ENCODE data around the gene TIMM23.
"Not testable (repeated sequence)": the region's sequence is repeated elsewhere in the genome, so short reads cannot be mapped to it uniquely, and the experiment has no call there.

TIMM23 gene

DNA sequence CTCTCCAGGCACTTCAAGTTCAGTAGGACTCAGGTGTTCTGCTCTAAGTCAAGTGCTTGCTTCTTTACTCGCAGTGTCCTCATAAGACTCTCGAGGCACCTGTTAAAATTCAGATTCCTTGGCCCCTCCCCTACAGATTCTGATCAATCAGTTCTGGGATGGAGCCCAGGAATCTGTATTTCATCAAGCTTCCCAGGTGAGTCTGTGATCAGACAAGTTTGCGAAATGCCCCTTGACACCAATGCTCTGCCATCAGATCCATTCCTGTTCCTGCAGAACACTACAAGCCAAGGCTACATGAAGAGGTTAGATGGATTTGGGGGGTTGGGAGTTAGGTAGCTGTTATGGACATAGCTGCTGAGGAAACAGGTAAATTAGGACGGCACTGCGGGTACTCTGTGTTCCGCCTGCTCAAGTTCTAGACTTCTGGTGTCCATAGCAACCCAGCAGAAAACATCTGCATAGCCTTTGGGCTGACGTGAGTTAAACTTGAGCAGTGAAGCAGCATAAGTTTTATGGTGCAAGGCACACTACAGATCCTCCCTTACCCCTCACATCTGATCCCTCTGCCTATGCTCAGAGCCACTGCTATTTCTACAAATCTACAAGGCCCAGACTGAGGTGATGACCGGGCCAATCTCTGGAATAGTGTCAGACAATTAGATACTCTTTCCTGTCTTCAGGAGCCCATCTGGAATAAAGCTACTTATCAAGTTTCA, 65.0 kb downstream of the TIMM23 start:
- H3K27ac Mint-ChIP-seq: no peak overlapping the region
- peaks cover 9% of the 10 kb centered on the region for H3K4me1 Mint-ChIP-seq (ENCODE audit: low read depth)
- H3K4me3 Mint-ChIP-seq: no peak overlapping the region
- intact Hi-C loops (cut with micrococcal nuclease): no loop called here
- H3K36me3 Mint-ChIP-seq (ENCODE audit: low read depth): no peaks in the 10 kb centered on the region
- H3K27me3 Mint-ChIP-seq: peaks cover 1% of the 10 kb centered on the region
- no peaks in the 10 kb centered on the region for H3K9me3 Mint-ChIP-seq

DNA sequence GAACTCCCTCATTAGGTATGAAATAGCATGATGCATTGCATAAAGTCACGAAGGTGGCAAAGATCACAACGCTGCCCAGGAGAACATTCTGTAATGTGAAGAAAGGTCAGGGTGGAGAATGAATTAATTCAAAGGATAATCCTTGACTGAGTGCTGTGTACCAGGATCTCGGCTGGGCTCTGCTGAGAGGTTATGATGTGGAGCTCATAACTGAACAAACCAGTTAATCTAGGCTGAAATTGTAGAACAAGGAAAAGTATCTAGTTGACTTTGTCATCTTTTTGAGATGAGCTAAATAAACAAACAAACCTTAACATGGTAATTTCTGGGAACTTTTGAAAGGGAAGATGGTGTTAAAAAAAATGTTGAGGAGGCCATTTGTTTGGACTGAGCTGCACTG, 67.7 kb downstream of the TIMM23 start:
- no peak overlapping the region for H3K27ac Mint-ChIP-seq
- no peaks in the 10 kb centered on the region for H3K9me3 Mint-ChIP-seq
- intact Hi-C loops (cut with micrococcal nuclease): no loop called here
- H3K27me3 Mint-ChIP-seq: peaks cover 3% of the 10 kb centered on the region
- H3K4me3 Mint-ChIP-seq: no peak overlapping the region
- H3K4me1 Mint-ChIP-seq (ENCODE audit: low read depth): no peaks in the 10 kb centered on the region
- H3K36me3 Mint-ChIP-seq (ENCODE audit: low read depth): no peaks in the 10 kb centered on the region

DNA sequence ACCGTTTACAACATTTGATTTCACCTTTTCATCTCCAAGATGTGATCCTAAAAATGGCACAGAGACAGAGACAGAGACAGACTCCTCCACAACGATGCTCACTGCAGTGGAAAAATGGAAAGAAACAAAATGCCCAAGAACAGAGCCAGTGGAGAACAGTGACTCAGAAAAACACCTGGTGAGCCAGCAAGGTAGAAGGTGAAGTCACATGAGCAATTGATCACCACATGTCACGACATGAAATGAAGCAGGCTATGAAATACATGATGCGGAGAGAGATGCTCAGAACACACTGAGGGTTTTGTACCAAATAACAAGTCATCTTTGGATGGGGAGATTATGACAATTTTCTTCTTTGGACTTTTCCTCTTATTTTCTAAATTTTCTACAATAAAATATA, 70.2 kb downstream of the TIMM23 start:
- Mint-ChIP-seq H3K4me3 (no peak overlapping the region), H3K9me3 (no peaks in the 10 kb centered on the region), H3K27ac (no peak overlapping the region), H3K4me1 (ENCODE audit: low read depth) (no peaks in the 10 kb centered on the region), H3K36me3 (ENCODE audit: low read depth) (no peaks in the 10 kb centered on the region), H3K27me3 (peaks cover 3% of the 10 kb centered on the region)
- intact Hi-C loops (cut with micrococcal nuclease): no loop called here

DNA sequence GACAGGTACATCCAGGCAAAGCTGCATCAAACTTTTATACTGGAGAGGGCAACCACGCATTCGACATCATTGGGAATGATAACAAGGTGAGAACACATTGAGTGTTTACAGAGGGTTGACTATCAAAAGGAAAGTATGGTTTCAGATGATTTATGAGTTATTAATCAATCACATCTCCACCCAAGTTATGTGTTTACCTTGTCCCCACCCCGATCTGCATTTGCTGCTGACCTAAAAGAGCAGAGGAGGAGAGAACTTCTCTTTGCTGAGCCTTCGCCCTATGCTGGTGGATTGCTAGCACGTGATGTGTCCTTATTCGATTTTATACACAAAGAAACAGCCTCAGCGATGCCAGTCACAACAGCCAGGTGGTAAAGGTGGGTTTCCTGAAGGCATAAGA, 74.0 kb downstream of the TIMM23 start, which contains the start of gene MSMB:
Gene MSMB, minus strand, starts transcription at position 9 of the 400 bp plus-strand sequence. CDS start 32 bp downstream, outside the sequence.
- peaks cover 5% of the 10 kb centered on the region for H3K4me1 Mint-ChIP-seq (ENCODE audit: low read depth)
- no peaks in the 10 kb centered on the region for H3K36me3 Mint-ChIP-seq (ENCODE audit: low read depth)

DNA sequence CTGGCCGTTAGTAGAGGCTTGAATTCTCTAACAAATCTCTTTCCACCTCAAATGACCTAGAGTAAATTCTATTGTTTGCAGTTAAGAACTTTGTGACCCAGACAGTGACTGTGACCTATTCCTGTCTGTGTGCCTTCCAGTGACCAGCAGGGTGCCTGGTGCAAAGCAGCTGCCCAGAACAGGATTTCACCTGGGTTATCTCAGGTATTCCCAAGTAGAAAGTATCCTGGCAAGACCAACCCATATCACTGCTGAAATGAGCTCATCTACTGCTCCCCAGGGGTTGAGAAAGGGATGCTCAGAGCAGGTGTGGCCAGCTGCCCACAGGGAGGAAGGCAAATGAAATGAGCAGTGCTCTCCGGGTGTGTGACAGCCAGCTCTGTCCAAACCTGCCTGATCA, 75.9 kb downstream of the TIMM23 start:
- intact Hi-C loops (cut with micrococcal nuclease): no loop called here
- H3K4me1 Mint-ChIP-seq (ENCODE audit: low read depth): peaks cover 9% of the 10 kb centered on the region
- no peak overlapping the region for H3K4me3 Mint-ChIP-seq
- H3K9me3 Mint-ChIP-seq: no peaks in the 10 kb centered on the region
- no peaks in the 10 kb centered on the region for H3K36me3 Mint-ChIP-seq (ENCODE audit: low read depth)
- peaks cover 2% of the 10 kb centered on the region for H3K27me3 Mint-ChIP-seq
- no peak overlapping the region for H3K27ac Mint-ChIP-seq

More for the DNA sequence above, 74.0 kb downstream of the TIMM23 start, which contains the start of gene MSMB:
- Mint-ChIP-seq H3K27me3 (peaks cover 3% of the 10 kb centered on the region), H3K4me3 (no peak within 1 kb of the TSS), H3K9me3 (no peaks in the 10 kb centered on the region), H3K27ac (no peak within 1 kb of the TSS)
- intact Hi-C loops (cut with micrococcal nuclease): no loop called here

DNA sequence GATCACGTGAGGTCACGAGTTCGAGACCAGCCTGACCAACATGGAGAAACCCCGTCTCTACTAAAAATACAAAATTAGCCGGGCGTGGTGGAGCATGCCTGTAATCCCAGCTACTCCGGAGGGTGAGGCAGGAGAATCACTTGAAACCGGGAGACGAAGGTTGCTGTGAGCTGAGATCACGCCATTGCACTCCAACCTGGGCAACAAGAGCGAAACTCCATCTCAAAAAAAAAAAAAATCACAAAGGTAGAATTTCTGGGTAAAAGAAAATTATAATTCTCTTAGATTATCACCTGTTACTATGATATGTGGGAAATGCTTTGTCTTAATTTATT, 77.2 kb downstream of the TIMM23 start:
- H3K4me1 Mint-ChIP-seq (ENCODE audit: low read depth): peaks cover 14% of the 10 kb centered on the region
- H3K4me3 Mint-ChIP-seq; H3K9me3 Mint-ChIP-seq; H3K36me3 Mint-ChIP-seq (ENCODE audit: low read depth); H3K27ac Mint-ChIP-seq; intact Hi-C loops (cut with micrococcal nuclease); H3K27me3 Mint-ChIP-seq: not testable (repeated sequence)

DNA sequence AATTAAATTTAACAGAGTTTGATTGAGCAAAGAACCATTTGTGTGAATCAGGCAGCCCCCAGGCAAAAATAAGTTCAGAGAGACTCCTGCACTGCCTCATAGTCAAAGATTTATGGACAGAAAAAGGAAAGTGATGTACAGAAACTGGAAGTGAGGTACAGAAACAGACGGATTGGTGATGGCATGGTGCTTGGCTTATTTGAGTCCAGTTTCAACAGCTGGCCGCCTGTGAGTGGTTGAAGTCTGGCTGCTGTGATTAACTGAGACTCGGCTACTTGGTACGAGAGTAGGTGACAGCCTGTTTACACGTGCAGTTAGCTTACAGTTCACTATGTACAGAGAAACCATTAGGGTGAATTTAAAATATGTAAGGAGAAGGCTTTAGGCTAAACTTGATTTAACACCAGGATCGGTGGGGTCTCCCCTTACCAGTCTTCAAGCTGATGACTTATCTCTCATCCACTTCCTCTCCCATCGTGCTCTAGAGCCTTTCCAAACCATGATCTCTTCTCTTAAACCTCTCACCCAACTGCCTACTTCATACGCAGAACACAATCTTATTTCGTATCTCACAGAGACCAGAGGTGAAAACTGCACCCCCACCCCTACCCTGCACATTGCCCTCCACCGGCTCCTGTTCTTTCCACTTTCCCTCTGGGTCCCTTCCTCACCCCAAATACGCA, 78.8 kb downstream of the TIMM23 start:
- intact Hi-C loops (cut with micrococcal nuclease): no loop called here
- H3K4me1 Mint-ChIP-seq (ENCODE audit: low read depth): peaks cover 25% of the 10 kb centered on the region
- no peak overlapping the region for H3K4me3 Mint-ChIP-seq
- H3K36me3 Mint-ChIP-seq (ENCODE audit: low read depth): no peaks in the 10 kb centered on the region
- H3K27ac Mint-ChIP-seq: no peak overlapping the region
- H3K27me3 Mint-ChIP-seq: no peaks in the 10 kb centered on the region
- H3K9me3 Mint-ChIP-seq: no peaks in the 10 kb centered on the region

DNA sequence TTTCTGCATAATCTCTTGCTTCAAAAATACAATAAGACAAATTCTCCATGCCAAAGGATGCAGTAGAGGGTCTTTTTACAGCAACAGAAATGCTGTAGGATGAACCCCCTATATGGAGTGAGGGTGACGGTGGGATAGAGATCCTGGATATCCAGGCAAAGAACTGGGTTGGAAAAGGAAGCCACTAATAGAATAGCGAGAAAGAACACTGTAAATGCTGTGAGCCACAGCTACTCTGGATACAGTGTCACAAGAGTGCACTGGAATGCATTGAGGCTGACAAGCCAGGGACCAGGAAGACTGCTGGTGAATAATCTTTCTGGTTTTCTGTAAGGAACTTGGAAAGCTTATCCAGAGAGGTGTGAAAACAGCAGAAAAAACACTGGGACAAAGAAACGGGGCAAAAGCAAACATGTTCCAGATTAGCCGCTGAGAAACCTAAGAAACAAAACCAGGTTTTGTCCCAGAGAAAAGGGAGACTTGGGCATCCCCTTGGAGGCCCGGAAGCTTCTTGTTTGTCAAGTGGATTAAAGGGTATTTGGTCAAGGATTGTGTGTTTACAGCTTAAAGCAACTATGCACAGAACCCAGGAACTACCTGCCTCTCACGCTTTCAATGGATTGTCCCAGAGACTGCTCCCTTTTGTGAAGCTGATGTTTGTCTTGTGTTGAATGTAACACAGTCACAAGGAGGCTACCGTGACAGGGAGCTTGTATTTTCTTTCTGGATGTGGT, 79.9 kb downstream of the TIMM23 start:
- no peak overlapping the region for H3K4me3 Mint-ChIP-seq
- no peaks in the 10 kb centered on the region for H3K27me3 Mint-ChIP-seq
- H3K27ac Mint-ChIP-seq: no peak overlapping the region
- intact Hi-C loops (cut with micrococcal nuclease): no loop called here
- peaks cover 6% of the 10 kb centered on the region for H3K36me3 Mint-ChIP-seq (ENCODE audit: low read depth)
- H3K4me1 Mint-ChIP-seq (ENCODE audit: low read depth): peaks cover 25% of the 10 kb centered on the region
- peaks cover 9% of the 10 kb centered on the region for H3K9me3 Mint-ChIP-seq

DNA sequence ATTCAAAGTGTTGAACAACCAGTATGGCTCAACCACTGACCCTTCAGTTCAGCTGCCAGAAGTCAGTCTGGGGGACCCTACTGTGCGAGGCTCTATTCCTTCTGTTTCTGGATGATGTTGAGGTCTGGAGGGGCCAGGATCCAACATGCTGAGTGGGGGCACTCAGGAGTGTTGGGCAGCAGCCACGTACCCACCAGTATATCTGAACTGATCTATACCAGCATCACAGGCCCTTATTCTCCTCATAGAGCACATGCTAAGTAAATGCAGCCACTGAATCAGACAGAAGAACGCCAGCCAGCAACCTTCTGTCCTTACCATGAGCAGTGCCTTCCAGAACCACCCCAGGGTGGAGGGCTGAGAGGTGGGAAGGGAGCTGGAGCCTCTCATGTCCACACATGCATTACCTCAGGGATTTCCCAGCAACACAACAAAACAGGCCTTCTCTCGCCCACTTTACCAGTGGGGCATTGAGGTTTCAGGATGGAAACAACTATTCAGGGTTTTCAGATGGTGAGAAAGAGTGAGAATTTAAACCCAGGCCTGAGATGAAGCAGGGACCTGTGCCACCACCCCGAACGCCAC, 80.6 kb downstream of the TIMM23 start:
- Mint-ChIP-seq H3K4me1 (ENCODE audit: low read depth) (peaks cover 25% of the 10 kb centered on the region), H3K9me3 (peaks cover 14% of the 10 kb centered on the region), H3K27me3 (no peaks in the 10 kb centered on the region), H3K4me3 (no peak overlapping the region), H3K27ac (no peak overlapping the region), H3K36me3 (ENCODE audit: low read depth) (peaks cover 6% of the 10 kb centered on the region)
- intact Hi-C loops (cut with micrococcal nuclease): no loop called here

Measured in dendritic cell treated with granulocyte-macrophage colony-stimulating factor and Interleukin-4, amounts not matched to agents 40 ng/mL and 50 ng/mL, for 4 days (primary cell).